Panc1 (cell line): ENCODE measurements around the gene LRRD1. TPM values are rescaled to one million over a fixed set of nuclear protein-coding genes. Genes with fewer than 3 reads are reported as not detected.
"Not testable (repeated sequence)": the region's sequence is repeated elsewhere in the genome, so short reads cannot be mapped to it uniquely, and the experiment has no call there.

ENCODE experiments used
- ATAC-seq: fragments of 200-7000 bp; cut with Tn5 transposase; 2 replicates; pipeline ENCODE4 v1.9.1; 2020; ENCODE audit warnings: mild to moderate bottlenecking, moderate library complexity
- BruUV-seq: library from RNA; stranded (reverse); fragments of 400-500 nt; replicated peaks from 2 replicates; lab custom pipeline; 2021; lab: Mats Ljungman, UMichigan
- CTCF ChIA-PET: fragments of 300-600 bp; sonication (Branson Sonifier 250); formaldehyde crosslinking; loops from one replicate; lab custom pipeline; 2022; ENCODE audit warnings: antibody characterized with exemption; lab: Charles Lee
- POLR2A ChIA-PET: fragments of 300-600 bp; sonication (Branson Sonifier 250); formaldehyde crosslinking; loops from one replicate; lab custom pipeline; 2022; ENCODE audit warnings: antibody characterized with exemption; lab: Charles Lee
- DNase-seq: peaks from one replicate; pipeline ENCODE4 v3.0.0-alpha.2; 2010; ENCODE audit warnings: low read depth, low spot score
- H3K27ac ChIP-seq: 2 replicates; pipeline ENCODE4 v1.5.1; 2011; ENCODE audit warnings: mild to moderate bottlenecking, low read length, inconsistent platforms
- H3K27me3 ChIP-seq: fragments of 200-500 bp; sonication (Bioruptor generic); 2 replicates; pipeline ENCODE4 v1.6.0; 2014; ENCODE audit warnings: low read length, inconsistent platforms; ENCODE audit not compliant: control insufficient read depth, insufficient read depth
- H3K36me3 ChIP-seq: fragments of 200-500 bp; sonication (Bioruptor generic); 2 replicates; pipeline ENCODE4 v1.5.1; 2014; ENCODE audit warnings: inconsistent platforms, mild to moderate bottlenecking, low read length, moderate library complexity; ENCODE audit not compliant: control insufficient read depth, insufficient read depth
- H3K4me1 ChIP-seq: 2 replicates; pipeline ENCODE4 v1.5.1; 2011; ENCODE audit warnings: inconsistent platforms, mild to moderate bottlenecking, low read length, moderate library complexity; ENCODE audit not compliant: control insufficient read depth, insufficient read depth
- H3K4me3 ChIP-seq, 2 experiments: 2 replicates each; pipeline ENCODE4 v1.5.1; 2011 to 2012; ENCODE audit warnings: low read depth in 2 of 2, low read length in 2 of 2, mild to moderate bottlenecking in 2 of 2, inconsistent platforms in 1 of 2, moderate library complexity in 1 of 2
- H3K9me3 ChIP-seq: fragments of 200-500 bp; sonication (Bioruptor generic); 2 replicates; pipeline ENCODE4 v1.5.1; 2014; ENCODE audit warnings: low read depth, mild to moderate bottlenecking, inconsistent platforms, low read length, moderate library complexity; ENCODE audit not compliant: control insufficient read depth, insufficient read depth
- POLR2AphosphoS5 ChIP-seq: IDR thresholded peaks from 2 replicates; pipeline ENCODE4 v1.6.1; 2012; ENCODE audit warnings: mild to moderate bottlenecking, low read depth, low read length, moderate library complexity
- REST ChIP-seq, 2 experiments: IDR thresholded peaks; 2 replicates each; pipeline ENCODE4 v1.6.1; 2011 to 2012; ENCODE audit warnings: low read depth in 2 of 2, control low read depth in 1 of 2, low read length in 1 of 2, mild to moderate bottlenecking in 1 of 2, moderate library complexity in 1 of 2; ENCODE audit not compliant: insufficient read depth in 1 of 2
- TCF7L2 ChIP-seq: IDR thresholded peaks from 2 replicates; pipeline ENCODE4 v1.6.1; 2011; ENCODE audit warnings: mild to moderate bottlenecking, low read depth, low read length, inconsistent platforms
- in situ Hi-C: cut with HindIII; loops from 2 replicates; pipeline ENCODE4 v1.10.0; 2016; ENCODE audit warnings: low sequenced_read_pairs, low pct_unique_long_range_greater_than_20kb
- intact Hi-C: fragments of 100-400 bp; cut with micrococcal nuclease; formaldehyde crosslinking; loops from one replicate; pipeline ENCODE4 v1.10.0; 2022; ENCODE audit not compliant: unreplicated experiment
- total RNA-seq: library from RNA; stranded (reverse); gene quantifications from one replicate; pipeline ENCODE4 v1.2.1, GENCODE V29; 2021; ENCODE audit not compliant: unreplicated experiment
- TF ChIP-seq, protein P1 (sequence below): fragments of 450-650 bp; IDR thresholded peaks from 2 replicates; pipeline ENCODE4 v1.5.1; 2017; ENCODE audit warnings: mild to moderate bottlenecking

LRRD1 gene
- total RNA-seq, 1 experiment from 2014 or later, result 0.05 TPM

DNA sequence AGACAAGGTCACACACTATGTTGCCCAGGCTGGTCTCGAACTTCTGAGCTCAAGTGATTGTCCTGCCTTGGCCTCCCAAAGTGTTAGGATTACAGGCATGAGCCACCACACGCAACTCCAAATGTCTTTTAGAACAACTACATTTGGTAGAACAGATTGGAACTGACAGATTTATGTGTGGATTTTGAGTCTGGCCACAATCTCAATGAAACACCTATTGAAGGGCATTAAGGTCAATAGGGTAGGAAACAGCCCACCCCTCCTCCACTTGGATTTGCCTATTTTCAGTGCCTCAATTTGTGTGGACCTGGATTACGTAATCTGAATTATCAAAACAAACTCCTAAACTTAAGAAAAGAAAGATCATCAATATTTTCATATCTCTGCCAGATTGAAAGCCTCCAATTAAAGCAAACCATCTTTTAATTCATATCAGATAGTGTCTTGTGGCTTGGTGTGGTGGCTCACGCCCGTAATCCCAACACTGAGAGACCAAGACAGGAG lies 29.2 kb downstream of the LRRD1 start:
- no peak for DNase-seq
- Histone ChIP-seq H3K4me1 (no peaks in the 10 kb centered on the region), H3K4me3 (no peak overlapping the region), H3K27me3 (no peaks in the 10 kb centered on the region; the same call in 1 of the 2 replicates), H3K9me3 (no peaks in the 10 kb centered on the region), H3K27ac (no peak overlapping the region), H3K36me3 (no peaks in the 10 kb centered on the region)
- intact Hi-C loops (no loop called here), in situ Hi-C loops (no loop called here)
- no peak for ATAC-seq
- no TSS peak for BruUV-seq
- TF ChIP-seq POLR2AphosphoS5 (no peak), REST (IDR thresholded peaks at IDR 0.05; ENCODE audit: insufficient read depth in 1 of 2, low read depth in 2 of 2, low read length in 1 of 2) (no peak), TCF7L2 (no peak)
- TF ChIP-seq, protein P1, sequence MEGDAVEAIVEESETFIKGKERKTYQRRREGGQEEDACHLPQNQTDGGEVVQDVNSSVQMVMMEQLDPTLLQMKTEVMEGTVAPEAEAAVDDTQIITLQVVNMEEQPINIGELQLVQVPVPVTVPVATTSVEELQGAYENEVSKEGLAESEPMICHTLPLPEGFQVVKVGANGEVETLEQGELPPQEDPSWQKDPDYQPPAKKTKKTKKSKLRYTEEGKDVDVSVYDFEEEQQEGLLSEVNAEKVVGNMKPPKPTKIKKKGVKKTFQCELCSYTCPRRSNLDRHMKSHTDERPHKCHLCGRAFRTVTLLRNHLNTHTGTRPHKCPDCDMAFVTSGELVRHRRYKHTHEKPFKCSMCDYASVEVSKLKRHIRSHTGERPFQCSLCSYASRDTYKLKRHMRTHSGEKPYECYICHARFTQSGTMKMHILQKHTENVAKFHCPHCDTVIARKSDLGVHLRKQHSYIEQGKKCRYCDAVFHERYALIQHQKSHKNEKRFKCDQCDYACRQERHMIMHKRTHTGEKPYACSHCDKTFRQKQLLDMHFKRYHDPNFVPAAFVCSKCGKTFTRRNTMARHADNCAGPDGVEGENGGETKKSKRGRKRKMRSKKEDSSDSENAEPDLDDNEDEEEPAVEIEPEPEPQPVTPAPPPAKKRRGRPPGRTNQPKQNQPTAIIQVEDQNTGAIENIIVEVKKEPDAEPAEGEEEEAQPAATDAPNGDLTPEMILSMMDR, result no peak
- CTCF ChIA-PET, result no interaction called here
- POLR2A ChIA-PET, result no interaction called here

DNA sequence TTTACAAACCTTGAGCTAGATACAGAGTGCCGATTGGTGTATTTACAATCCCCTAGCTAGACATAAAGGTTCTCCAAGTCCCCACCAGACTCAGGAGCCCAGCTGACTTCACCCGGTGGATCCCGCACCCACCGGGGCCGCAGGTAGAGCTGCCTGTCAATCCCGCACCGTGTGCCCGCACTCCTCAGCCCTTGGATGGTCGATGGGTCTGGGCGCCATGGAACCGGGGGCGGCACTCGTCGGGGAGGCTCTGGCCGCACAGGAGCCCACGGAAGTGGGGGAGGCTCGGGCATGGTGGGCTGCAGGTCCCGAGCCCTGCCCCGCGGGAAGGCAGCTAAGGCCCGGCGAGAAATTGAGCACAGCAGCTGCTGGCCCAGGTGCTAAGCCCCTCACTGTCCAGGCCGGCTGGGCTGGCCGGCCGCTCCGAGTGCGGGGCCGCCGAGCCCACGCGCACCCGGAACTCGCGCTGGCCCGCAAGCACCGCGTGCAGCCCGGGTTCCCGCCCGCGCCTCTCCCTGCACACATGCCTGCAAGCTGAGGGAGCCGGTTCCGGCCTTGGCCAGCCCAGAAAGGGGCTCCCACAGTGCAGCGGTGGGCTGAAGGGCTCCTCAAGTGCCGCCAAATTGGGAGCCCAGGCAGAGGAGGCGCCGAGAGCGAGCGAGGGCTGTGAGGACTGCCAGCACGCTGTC lies 35.6 kb downstream of the LRRD1 start:
- ATAC-seq, POLR2A ChIA-PET, BruUV-seq, H3K4me1 ChIP-seq, CTCF ChIA-PET, H3K36me3 ChIP-seq, DNase-seq, intact Hi-C loops, H3K27ac ChIP-seq, H3K9me3 ChIP-seq, H3K27me3 ChIP-seq, H3K4me3 ChIP-seq, in situ Hi-C loops: not testable (repeated sequence)

DNA sequence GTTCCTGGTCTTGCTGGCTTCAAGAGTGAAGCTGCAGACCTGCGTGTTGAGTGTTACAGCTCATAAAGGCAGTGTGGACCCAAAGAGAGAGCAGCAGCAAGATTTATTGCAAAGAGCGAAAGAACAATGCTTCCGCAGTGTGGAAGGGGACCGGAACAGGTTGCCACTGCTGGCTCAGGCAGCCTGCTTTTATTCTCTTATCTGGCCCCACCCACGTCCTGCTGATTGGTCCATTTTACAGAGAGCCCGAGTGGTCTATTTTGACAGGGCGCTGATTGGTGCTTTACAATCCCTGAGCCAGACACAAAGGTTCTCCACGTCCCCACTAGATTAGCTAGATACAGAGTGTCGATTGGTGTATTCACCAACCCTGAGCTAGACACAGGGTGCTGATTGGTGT lies 36.2 kb downstream of the LRRD1 start:
- H3K27ac ChIP-seq, H3K27me3 ChIP-seq, DNase-seq, H3K4me3 ChIP-seq, intact Hi-C loops, H3K36me3 ChIP-seq, H3K4me1 ChIP-seq, ATAC-seq, POLR2A ChIA-PET, BruUV-seq, CTCF ChIA-PET, in situ Hi-C loops, H3K9me3 ChIP-seq: not testable (repeated sequence)
